HepG2 (cell line): ENCODE results near the gene NOP56. TPM values are rescaled to one million over a fixed set of nuclear protein-coding genes. Genes with fewer than 3 reads are reported as not detected.
A peak's percentile ranks its signal among the peaks of the same experiment; 100 is the strongest.

Experiments used
- ATAC-seq: fragments of 200-7000 bp; cut with Tn5 transposase; 3 replicates; pipeline ENCODE4 v1.9.1; 2020; ENCODE audit warnings: mild to moderate bottlenecking, moderate library complexity
- BruUV-seq: library from RNA; stranded (reverse); fragments of 400-500 nt; replicated peaks from 2 replicates; lab custom pipeline; 2021; lab: Mats Ljungman, UMichigan
- CTCF ChIA-PET: fragments of 300-600 bp; formaldehyde crosslinking; extraction: SDS; loops from one replicate; lab custom pipeline; 2021; ENCODE audit warnings: low total read pairs, inconsistent platforms, low intra/inter-chr PET ratio; lab: Yijun Ruan, JAX
- POLR2A ChIA-PET: fragments of 350-600 bp; sonication (Branson Sonifier 250); formaldehyde crosslinking; loops from one replicate; lab custom pipeline; 2020; ENCODE audit warnings: antibody characterized with exemption, inconsistent platforms; lab: Yijun Ruan, JAX
- DNase-seq: peaks from one replicate; pipeline ENCODE4 v3.0.0-alpha.2; 2015; ENCODE audit warnings: low spot score
- FAIRE-seq: peaks from 3 replicates; lab custom pipeline; 2011; peaks lifted over from hg19 to GRCh38; lab: Jason Lieb, UNC
- H2AFZ ChIP-seq: one replicate; pipeline ENCODE4 v1.6.1; 2011; ENCODE audit warnings: low read length, inconsistent platforms
- H3K27ac ChIP-seq: fragments of 300-600 bp; 3 replicates; pipeline ENCODE4 v1.8.0; 2011; ENCODE audit warnings: mixed run types, mild to moderate bottlenecking, mixed read lengths, low read length, inconsistent platforms; ENCODE audit not compliant: insufficient read depth; ENCODE audit errors: extremely low read length
- H3K27me3 ChIP-seq, 2 experiments: fragments of 200-600 bp in 1 of 2; 2 replicates in 1 of 2; 3 replicates in 1 of 2; pipeline versions ENCODE4 v1.6.0 to v1.8.0; 2011; ENCODE audit warnings: low read length in 2 of 2, mild to moderate bottlenecking in 2 of 2, moderate library complexity in 2 of 2, inconsistent platforms in 1 of 2; ENCODE audit not compliant: insufficient read depth in 2 of 2, control insufficient read depth in 1 of 2
- H3K36me3 ChIP-seq, 2 experiments: fragments of 200-600 bp in 1 of 2; replicated peaks in 1 of 2; 2 replicates in 1 of 2; 3 replicates in 1 of 2; pipeline versions ENCODE4 v1.5.1 to v1.8.0; 2011; ENCODE audit warnings: low read length in 2 of 2, inconsistent platforms in 1 of 2; ENCODE audit not compliant: insufficient read depth in 2 of 2, control insufficient read depth in 1 of 2
- H3K4me1 ChIP-seq: 2 replicates; pipeline ENCODE4 v1.5.1; 2012; ENCODE audit warnings: low read length, inconsistent platforms; ENCODE audit not compliant: insufficient read depth
- H3K4me2 ChIP-seq: 2 replicates; pipeline ENCODE4 v1.6.0; 2011; ENCODE audit warnings: low read depth, low read length, inconsistent platforms
- H3K4me3 ChIP-seq, 3 experiments: fragments of 200-600 bp in 1 of 3; sonication (generic), shearing (Covaris generic) in 1 of 3; replicated peaks in 1 of 3; 2 replicates each; pipeline ENCODE4 v1.5.1; 2011 to 2016; ENCODE audit warnings: low read length in 3 of 3, inconsistent platforms in 2 of 3, low read depth in 2 of 3, mild to moderate bottlenecking in 2 of 3, control low read depth in 1 of 3, mixed read lengths in 1 of 3; ENCODE audit not compliant: insufficient read depth in 1 of 3
- H3K79me2 ChIP-seq: one replicate; pipeline ENCODE4 v1.6.1; 2011; ENCODE audit warnings: low read length, inconsistent platforms; ENCODE audit not compliant: insufficient read depth
- H3K9ac ChIP-seq: 2 replicates; pipeline ENCODE4 v1.6.0; 2011; ENCODE audit warnings: mild to moderate bottlenecking, low read depth, low read length, inconsistent platforms; ENCODE audit not compliant: insufficient read depth
- H3K9me3 ChIP-seq: 2 replicates; pipeline ENCODE4 v1.5.1; 2012; ENCODE audit warnings: mild to moderate bottlenecking, low read length
- H4K20me1 ChIP-seq: 2 replicates; pipeline ENCODE4 v1.6.0; 2011; ENCODE audit warnings: inconsistent platforms, mild to moderate bottlenecking, low read length, moderate library complexity; ENCODE audit not compliant: insufficient read depth
- CTCF ChIP-seq: sonication (generic); formaldehyde crosslinking; IDR thresholded peaks from 2 replicates; pipeline ENCODE4 v1.5.0; 2020; ENCODE audit warnings: mild to moderate bottlenecking, missing genetic modification reagents, moderate library complexity
- ZNF687 ChIP-seq: sonication (generic); formaldehyde crosslinking; IDR thresholded peaks from 2 replicates; pipeline ENCODE4 v1.5.1; 2020; ENCODE audit warnings: mild to moderate bottlenecking, missing genetic modification reagents, moderate library complexity
- WGBS: methylation state at CpG from one replicate; pipeline ENCODE4 v1.1.6; 2017; ENCODE audit warnings: low lambda C conversion rate; 5-methylcytosine and 5-hydroxymethylcytosine counted together
- in situ Hi-C: cut with HindIII; loops from 2 replicates; pipeline ENCODE4 v1.10.0; 2017; ENCODE audit warnings: low pct_unique_long_range_greater_than_20kb; ENCODE audit not compliant: extremely low pct_ligation_motif_present
- intact Hi-C: fragments of 100-400 bp; cut with micrococcal nuclease; formaldehyde crosslinking; loops from one replicate; pipeline ENCODE4 v1.10.0; 2022; ENCODE audit not compliant: unreplicated experiment
- polyA plus RNA-seq, 8 experiments: library from polyadenylated mRNA; depleted of rRNA in 3 of 8; stranded (reverse) in 7 of 8; unstranded in 1 of 8; fragments of >200 nt; fragmentation: Illumina TruSeq in 4 of 8; extraction: Trizol in 4 of 8; gene quantifications; 2 replicates each; pipeline versions ENCODE4 v1.2.1 to v1.2.3, GENCODE V29; 2011 to 2016; ENCODE audit warnings: low read depth in 4 of 8, missing spikeins in 1 of 8, mixed read lengths in 1 of 8; ENCODE audit not compliant: insufficient read depth in 1 of 8
- total RNA-seq, 5 experiments: library from RNA; depleted of rRNA; stranded (reverse); fragments of >200 nt; fragmentation: Illumina TruSeq; extraction: Trizol; gene quantifications; 2 replicates each; pipeline ENCODE4 v1.2.3, GENCODE V29; 2016; ENCODE audit warnings: low read depth in 1 of 5

The NOP56 gene
- total and polyA plus RNA-seq, 2 of the 13 experiments (the other 11 are each of a cell fraction or from before 2014, with no cell fraction given) = 369 to 1,116 TPM

GRCh38 chr20:2699775-2700413, 47.5 kb downstream of the NOP56 start:
- H2AFZ ChIP-seq = no peak overlapping the region
- H3K9ac ChIP-seq = no peak overlapping the region
- ChIA-PET CTCF (no interaction called here), POLR2A (no interaction called here)
- H3K36me3 ChIP-seq = no peaks in the 10 kb centered on the region
- H3K9me3 ChIP-seq = no peaks in the 10 kb centered on the region
- H3K4me2 ChIP-seq = no peak overlapping the region
- intact Hi-C loops = no loop called here
- TF ChIP-seq ZNF687 (CRISPR knock-in tag) (no peak), CTCF (CRISPR knock-in tag) (0 out of 2 replicates have a peak, but pooled peaks have one; percentile 17)
- H3K4me1 ChIP-seq = peaks cover 18% of the 10 kb centered on the region; the same call in 1 of the 2 replicates
- peak; percentile 37 for ATAC-seq
- H3K79me2 ChIP-seq = no peaks in the 10 kb centered on the region
- FAIRE-seq = no peak
- no peak for DNase-seq
- 19% methylated on average over 5 of the region's 5 CpGs for WGBS
- in situ Hi-C loops = no loop called here
- H3K4me3 ChIP-seq = no peak overlapping the region
- H3K27ac ChIP-seq = no peak overlapping the region
- H4K20me1 ChIP-seq = peaks cover 4% of the 10 kb centered on the region; the same call in 1 of the 2 replicates
- H3K27me3 ChIP-seq = peaks cover 33 to 84% of the 10 kb centered on the region in 2 experiments
- no TSS peak for BruUV-seq
